Measurements from ENCODE around the gene IGFBP7.
"Not testable (repeated sequence)": the region's sequence is repeated elsewhere in the genome, so short reads cannot be mapped to it uniquely, and the experiment has no call there.

Gene IGFBP7

GRCh38 chr4:57070461-57070860 is 39.7 kb downstream of the IGFBP7 start:
- DNase-seq (ENCODE audit: low spot score), result no peak

GRCh38 chr4:57068237-57068981 is 41.8 kb downstream of the IGFBP7 start:
- no peak for DNase-seq (ENCODE audit: low spot score)

- no peak for DNase-seq (ENCODE audit: low spot score)
Observed at GRCh38 chr4:57065730-57066482, 44.3 kb downstream of the IGFBP7 start.

GRCh38 chr4:57064811-57065711 is 45.1 kb downstream of the IGFBP7 start:
- DNase-seq (ENCODE audit: low spot score), result no peak

GRCh38 chr4:57064120-57064519 is 46.1 kb downstream of the IGFBP7 start:
- DNase-seq (ENCODE audit: low spot score), result no peak

DNA sequence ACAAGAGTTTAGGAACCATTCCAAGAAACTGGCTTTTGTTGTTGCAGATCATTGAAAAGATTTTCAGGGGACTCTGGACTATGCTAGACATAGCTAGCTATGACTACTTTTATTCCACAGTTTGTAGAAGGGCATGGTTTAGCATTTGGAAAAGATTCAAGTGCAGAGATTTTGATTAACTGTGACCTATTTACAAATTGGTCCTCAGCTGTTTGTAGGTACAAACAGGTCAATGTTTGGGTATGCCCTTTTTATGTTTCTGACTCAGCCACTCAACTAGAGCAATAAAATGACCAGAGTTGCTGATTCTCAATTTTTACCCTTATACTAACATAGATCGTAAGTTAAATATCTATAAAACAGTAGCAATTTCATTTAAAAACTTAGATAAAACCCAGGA is 46.7 kb downstream of the IGFBP7 start:
- no peak for DNase-seq (ENCODE audit: low spot score)

DNA sequence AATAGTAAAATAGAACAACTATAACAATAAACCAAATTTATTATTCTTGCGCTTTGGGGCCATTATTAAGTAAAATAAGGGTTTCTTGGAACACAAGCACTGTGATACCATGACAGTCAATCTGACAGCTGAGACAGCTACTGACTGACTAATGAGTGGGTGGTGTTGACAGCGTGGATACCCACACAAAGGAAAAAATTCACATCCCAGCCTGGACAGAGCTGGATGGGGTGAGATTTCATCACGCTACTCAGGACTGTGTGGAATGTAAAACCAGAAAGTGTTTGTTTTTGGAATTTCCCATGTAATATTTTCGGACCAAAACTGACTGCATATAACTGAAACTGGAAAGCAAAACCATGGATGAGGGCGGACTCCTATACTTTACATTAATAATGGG is 48.8 kb downstream of the IGFBP7 start:
- no peak for DNase-seq (ENCODE audit: low spot score)

- not testable (repeated sequence) for DNase-seq (ENCODE audit: low spot score)
Observed at GRCh38 chr4:57060717-57061067, 49.5 kb downstream of the IGFBP7 start.

DNA sequence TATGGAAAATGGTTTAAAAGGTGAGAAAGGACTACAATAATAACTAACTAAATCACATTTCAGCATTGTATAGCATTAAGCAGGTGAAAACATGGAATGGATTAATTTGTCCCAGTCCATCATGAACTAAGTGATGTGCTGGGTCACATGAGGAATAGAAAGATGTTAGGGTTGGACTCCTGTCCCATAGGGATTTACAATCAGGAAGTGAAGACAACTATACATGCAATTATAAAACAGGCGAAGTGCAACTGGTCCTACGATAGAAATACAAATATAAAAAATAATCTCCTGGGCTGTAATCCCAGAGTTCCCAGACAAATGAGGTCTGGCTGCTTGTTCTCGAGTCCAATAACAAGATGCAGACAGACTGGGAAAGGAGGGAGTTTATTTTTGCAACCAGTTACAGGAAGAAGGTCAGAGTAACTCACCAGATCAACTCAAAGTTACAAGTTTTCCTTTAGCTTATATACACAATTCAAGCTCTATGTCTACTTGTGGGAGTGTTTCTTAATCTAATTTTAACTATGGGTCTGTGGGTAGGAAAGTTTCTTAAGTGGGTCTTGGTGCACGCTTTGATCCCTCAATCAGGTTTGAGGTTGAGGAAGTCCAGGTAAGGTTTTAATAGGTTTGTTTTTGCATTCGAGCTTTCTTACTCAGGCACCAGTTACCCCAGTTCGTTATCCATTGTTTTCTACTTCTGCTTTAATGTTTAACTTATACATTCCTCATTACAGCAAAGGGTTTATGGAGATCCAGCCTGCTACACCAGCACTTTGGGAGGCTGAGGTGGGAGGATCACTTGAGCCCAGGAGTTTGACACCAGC is 50.1 kb downstream of the IGFBP7 start:
- DNase-seq (ENCODE audit: low spot score), result no peak

- DNase-seq (ENCODE audit: low spot score), result no peak
Observed at GRCh38 chr4:57055886-57056285, 54.3 kb downstream of the IGFBP7 start.

GRCh38 chr4:57053508-57053907 is 56.7 kb downstream of the IGFBP7 start:
- DNase-seq (ENCODE audit: low spot score), result no peak

DNA sequence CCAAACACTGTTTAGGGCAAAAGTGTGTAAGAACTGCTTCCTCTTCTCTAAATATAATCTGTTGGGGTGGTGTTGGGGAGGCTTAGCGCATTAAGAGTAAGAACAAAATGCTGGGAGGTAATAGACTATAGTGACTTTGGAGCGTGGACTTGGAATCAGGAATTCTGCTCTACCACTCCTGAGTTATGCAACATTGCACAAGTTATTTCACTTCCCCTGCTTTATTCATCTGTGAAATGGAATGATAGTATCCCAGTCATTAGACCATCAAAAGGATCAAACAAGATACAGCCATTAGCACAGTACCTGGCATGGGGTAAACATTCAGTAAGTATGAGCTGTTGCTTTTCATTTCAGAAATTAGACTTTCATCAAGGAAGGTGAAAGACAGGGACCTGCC is 58.7 kb downstream of the IGFBP7 start:
- DNase-seq (ENCODE audit: low spot score), result no peak

DNA sequence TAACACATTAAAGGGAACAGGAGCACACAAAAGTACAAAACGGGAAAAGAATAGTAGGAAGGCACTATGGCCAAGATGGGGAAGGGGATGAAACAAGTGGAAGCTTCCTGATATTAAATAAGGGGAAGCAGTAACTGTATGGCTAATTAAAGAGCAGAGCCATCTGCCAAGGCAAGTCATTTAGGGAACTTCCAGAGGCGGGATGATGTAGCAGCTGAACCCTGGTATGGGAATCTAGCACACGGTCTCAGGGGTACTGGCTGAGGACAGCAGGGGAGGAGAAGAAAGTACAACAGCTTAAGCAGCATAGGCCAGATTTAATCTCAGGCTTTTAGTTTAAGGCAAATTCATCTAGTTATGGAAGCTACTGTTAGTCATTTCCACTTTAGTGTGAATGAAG is 59.1 kb downstream of the IGFBP7 start:
- no peak for DNase-seq (ENCODE audit: low spot score)

DNA sequence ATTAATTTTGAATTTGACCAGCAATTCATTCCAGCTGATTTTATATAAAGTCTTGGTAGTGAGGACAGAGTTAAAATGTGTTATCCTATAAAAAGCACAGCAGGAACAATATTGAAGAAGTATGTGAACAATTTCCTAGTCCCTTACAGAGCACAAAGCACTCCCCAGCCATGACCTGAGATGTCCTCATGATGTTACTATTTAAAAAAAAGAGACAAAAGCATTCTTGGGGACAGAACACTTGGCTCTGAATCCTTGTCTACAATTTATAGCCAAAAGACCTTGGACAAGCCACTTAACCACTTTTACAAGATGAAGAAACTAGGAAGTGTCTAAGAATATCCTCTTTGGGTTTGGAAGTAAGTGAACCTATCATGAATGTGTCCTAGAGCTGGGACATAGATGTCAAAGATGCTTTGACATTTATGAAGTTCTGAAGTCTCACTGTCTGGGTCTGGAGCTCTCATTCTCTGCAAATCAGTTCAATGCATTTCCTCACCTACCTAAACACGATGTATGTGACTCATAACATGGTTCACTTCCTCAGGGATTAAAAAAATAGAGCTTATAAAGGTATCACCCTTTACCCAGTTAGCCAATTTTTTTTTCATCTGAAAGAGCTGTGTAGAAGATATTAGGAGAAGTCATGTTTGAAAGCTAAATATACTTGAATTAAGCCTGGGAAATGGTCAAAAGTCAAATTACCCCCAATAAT is 61.4 kb downstream of the IGFBP7 start:
- no peak for DNase-seq (ENCODE audit: low spot score)

DNA sequence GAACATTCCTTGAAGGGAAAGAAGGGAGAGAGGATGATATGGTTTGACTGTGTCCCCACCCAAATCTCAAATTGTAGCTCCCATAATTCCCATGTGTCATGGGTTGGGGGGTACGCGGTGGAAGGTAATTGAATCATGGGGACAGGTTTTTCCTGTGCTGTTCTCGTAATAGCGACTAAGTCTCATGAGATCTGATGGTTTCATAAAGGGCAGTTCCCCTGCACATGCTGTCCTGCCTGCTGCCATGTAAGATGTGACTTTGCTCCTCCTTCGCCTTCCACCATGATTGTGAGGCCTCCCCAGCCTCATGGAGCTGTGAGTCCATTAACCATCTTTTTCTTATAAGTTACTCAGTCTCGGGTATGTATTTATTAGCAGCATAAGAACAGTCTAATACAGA is 63.1 kb downstream of the IGFBP7 start:
- DNase-seq (ENCODE audit: low spot score), result not testable (repeated sequence)

- DNase-seq (ENCODE audit: low spot score), result no peak
Observed at GRCh38 chr4:57044996-57045395, 65.2 kb downstream of the IGFBP7 start.

- DNase-seq (ENCODE audit: low spot score), result no peak
Observed at GRCh38 chr4:57044279-57044678, 65.9 kb downstream of the IGFBP7 start.

- DNase-seq (ENCODE audit: low spot score), result peak; percentile 83
Observed at GRCh38 chr4:57043347-57044251, 66.6 kb downstream of the IGFBP7 start.

DNA sequence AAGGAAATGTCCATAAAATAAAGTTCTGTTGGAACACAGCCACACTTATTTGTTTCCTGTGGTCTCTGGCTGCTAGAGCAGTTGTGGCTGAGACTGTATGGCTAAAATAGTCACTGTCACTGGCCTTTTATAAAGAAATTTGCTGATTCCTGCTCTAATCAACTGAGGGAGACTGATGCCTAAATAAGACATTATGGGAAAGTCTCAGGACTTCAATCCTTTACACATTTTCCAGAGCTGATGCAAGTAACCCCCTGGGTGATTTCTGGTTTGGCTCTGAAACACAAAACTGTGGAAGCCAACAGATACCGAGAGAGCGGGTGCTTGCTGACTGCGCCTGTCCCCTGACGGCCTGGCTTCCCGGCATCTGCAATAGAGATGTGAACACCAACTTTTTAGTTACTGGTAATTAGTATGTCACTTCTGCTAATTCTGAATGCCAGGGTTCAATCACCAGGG is 67.4 kb downstream of the IGFBP7 start:
- peak; percentile 70 for DNase-seq (ENCODE audit: low spot score)

- no peak for DNase-seq (ENCODE audit: low spot score)
Observed at GRCh38 chr4:57041020-57041419, 69.2 kb downstream of the IGFBP7 start.

Data from left forelimb (tissue), 1 donor.